Inflammatory macrophage treated with lipopolysaccharide for 1 hour (primary cell): Measurements from ENCODE around the gene SLTM.
"Not testable (repeated sequence)": the region's sequence is repeated elsewhere in the genome, so short reads cannot be mapped to it uniquely, and the experiment has no call there.

Experiments
- DNase-seq, 2 donors: peaks; one replicate each; pipeline ENCODE4 v3.0.0-alpha.2; 2020 to 2022

SLTM gene

DNA sequence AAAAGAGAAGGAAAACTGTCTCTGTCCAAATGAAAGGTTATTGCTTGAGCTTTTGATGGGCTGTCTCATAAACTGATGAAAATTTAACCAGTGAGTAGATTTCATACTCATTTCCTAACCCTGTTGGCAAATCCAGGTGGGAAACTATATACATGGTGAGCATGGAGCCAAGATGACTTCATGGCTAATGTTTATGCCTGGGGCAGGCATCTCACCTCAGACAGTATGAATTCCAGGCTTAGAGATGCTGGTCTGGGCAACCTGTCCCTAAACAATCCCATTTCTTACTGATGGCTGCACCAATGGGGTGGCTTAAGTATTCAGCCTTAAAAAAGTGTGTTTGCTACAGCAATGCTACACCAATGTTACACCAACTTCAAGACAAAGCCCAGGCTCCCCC is 58.1 kb downstream of the SLTM start:
- no peak for DNase-seq

DNA sequence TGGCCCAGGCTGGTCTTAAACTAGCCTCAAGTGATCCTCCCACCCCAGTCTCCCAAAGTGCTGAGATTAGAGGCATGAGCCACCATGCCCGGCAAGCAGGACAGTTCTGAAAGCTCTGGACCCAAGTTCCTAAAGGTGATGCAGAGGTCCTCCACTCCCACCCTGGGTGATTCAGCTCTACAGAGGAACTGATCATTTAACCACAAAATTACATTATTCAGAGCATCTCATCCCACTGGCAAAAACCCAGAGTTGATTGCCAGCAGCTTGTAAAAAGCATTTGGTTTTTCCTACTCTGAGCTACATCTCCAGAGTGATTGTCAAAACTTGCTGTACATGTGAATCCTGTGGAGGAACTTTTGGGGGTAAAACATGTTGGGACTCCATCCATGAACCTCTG is 60.2 kb downstream of the SLTM start:
- peak; percentile 59 to 62 for DNase-seq

DNA sequence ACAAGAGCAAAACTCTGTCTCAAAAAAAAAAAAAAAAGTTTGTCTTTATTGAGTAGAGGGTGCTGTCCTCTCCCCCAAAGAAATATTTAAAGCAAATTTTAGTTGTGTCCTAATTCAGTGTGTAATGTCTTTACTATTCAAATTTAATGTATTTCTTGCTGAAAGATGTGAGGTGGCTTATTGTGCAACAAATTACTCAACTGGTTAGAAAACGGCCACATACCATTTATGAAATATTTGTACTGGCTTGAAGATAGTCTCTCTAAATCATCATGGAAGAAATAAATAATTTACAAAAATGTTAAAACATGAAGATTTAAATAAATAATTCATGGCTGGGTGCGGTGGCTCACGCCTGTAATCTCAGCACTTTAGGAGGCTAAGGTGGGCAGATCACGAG is 63.0 kb downstream of the SLTM start:
- peak; percentile 51 to 53 for DNase-seq

GRCh38 chr15:58867926-58868325 is 65.6 kb downstream of the SLTM start:
- DNase-seq, result no peak

DNA sequence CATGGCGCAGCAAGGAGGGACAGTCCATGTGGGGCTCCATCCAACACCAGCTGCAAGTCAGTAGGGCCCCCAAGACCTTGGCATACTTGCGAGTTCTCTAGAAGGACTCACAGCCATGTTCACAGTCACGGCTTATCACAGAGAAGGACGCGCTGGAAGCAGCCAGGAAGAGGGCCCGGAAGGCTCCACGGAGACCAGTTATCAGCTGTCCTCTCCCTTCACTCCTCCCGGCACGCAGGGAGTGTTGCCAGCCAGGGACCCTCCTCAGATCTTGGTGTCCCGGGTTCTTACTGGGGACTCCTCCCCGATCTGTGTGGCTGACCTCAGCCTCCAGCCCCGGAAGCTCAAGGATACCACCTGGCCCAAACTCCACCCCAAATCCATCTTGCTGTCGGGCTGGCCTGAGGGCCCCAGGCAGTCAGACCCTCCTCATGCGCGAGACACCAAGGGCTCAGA is 68.0 kb downstream of the SLTM start:
- no peak for DNase-seq

- no peak for DNase-seq
These were observed 68.7 kb downstream of the SLTM start for GRCh38 chr15:58864602-58865424.

GRCh38 chr15:58862326-58862725 is 71.2 kb downstream of the SLTM start:
- DNase-seq, result no peak

- DNase-seq, result not testable (repeated sequence)
These were observed 76.9 kb downstream of the SLTM start for GRCh38 chr15:58856621-58857020.

GRCh38 chr15:58856086-58856485 is 77.4 kb downstream of the SLTM start:
- DNase-seq, result no peak

GRCh38 chr15:58854593-58854992 is 78.9 kb downstream of the SLTM start:
- no peak for DNase-seq

- DNase-seq, result peak in 1 of 2 donors; percentile 11
These were observed 81.1 kb downstream of the SLTM start for GRCh38 chr15:58852347-58852746.

DNA sequence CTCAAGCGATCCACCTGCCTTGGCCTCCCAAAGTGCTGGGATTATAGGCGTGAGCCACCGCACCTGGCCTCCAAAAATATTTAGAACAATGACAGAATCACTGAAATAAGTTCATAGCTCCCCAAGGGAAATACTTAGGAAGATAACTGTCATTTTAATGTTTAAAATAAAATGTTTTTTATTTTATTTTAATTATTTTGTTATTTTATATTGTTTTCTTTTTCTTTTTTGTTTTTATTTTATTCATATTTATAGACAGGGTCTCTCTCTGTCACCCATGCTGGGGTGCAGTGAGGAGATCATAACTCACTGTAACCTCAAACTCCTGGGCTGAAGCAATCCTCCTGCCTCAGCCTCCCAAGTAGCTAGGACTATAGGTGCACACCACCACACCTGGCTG is 82.3 kb downstream of the SLTM start:
- DNase-seq, result not testable (repeated sequence)

- DNase-seq, result no peak
These were observed 90.6 kb downstream of the SLTM start for GRCh38 chr15:58842713-58843396.

DNA sequence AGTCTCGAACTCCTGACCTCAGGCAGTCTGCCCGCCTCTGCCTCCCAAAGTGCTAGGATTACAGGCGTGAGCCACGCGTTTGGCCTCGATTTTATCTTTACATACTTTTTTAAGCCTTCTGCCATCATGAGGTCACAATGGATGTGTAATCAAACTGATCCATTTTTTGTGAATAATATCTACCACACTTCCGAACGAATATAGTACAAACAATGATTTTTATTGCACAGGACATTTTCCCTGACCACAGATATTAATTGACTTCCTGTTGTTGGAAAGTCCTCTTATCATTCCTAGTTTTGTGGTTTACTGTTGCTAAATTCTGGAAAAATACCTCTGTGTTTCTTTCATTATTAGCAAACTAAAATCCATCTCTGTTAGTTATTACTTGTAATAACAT is 93.4 kb downstream of the SLTM start:
- DNase-seq, result no peak

DNA sequence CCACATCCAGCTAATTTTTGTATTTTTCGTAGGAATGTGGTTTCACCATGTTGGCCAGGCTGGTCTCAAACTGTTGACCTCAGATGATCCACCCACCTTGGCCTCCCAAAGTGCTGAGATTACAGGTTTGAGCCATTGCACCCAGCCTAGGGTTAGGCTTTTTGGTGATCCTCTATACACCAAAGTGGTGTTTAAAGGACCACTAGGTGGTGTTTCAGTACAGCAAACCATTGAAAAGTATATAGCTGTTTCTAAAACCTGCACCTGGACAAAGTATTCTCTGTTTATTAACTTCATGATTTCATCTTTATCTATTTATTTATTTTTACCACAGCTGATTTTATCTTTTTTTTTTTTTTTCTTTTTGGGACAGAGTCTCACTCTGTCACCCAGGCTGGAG is 94.0 kb downstream of the SLTM start:
- no peak for DNase-seq

GRCh38 chr15:58833681-58834426 is 99.6 kb downstream of the SLTM start:
- DNase-seq, result not testable (repeated sequence)

DNA sequence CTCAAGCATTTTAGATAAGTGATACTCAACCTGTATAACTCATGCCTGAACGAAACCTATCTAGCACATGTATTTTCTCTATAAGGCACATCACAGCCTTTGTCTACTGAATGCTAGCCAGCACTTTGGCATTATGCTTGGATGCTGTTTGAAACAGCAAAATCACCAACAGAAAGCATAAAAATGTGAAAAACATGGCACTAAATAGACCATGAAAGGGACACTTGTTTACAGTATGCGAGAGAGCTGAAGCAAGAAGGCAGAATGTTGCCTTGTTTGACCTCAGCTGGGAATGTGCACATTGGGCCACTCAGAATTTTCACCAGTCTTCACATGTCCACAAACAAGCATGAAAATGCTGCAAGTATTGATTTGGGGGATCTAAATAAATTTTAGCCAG is 102.9 kb downstream of the SLTM start:
- DNase-seq, result no peak
